NCI-H2107 treated with DMSO at 0.1 percent for 48 hours (cell line): Measurements from ENCODE around the gene MED26.
"Not testable (repeated sequence)": the region's sequence is repeated elsewhere in the genome, so short reads cannot be mapped to it uniquely, and the experiment has no call there.

Experiments
- DNase-seq: peaks from one replicate; lab custom pipeline; 2025; ENCODE audit not compliant: unreplicated experiment; lab: John Stamatoyannopoulos, UW

MED26 gene

DNA sequence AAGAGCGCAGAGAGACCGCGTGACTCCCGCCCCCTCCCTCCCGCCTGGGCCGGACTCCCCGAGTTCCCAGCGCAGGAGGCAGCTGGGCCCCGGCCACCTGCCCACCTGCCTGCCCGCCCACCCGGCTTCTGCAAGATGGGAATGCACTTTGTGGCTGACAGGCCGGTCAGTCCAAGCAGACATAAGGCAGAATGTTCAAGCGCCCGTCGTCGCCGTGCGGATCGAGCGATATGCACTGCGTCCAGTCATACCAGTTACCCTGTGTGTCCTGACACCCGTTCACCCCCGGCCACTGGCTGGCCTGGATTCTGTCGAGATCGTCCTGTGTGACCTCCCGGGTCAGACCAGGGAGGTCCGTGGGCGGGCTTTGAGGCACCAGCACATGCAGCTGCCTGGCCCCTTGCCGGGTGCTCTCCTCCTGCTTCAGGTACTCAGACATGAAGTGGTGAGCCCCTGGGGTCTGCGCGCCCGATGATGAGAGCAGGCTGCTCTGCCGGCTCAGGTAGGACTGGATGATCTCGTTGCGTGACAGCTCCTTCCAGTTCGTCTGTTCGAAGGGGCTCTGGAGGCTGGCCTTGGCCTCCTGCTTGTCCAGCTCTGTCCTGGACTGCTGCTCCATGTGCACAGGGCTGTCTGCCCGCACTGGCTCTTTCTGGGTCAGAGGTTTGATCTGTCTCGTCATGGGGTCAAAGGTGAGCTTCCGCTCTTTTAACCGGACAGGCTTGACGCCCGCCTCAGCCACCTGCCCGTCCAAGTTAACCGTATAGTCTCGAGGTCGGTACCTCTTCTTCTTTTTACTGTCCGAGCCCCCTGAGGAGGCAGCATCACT, 51.9 kb downstream of the MED26 start:
- DNase-seq, result no peak

DNA sequence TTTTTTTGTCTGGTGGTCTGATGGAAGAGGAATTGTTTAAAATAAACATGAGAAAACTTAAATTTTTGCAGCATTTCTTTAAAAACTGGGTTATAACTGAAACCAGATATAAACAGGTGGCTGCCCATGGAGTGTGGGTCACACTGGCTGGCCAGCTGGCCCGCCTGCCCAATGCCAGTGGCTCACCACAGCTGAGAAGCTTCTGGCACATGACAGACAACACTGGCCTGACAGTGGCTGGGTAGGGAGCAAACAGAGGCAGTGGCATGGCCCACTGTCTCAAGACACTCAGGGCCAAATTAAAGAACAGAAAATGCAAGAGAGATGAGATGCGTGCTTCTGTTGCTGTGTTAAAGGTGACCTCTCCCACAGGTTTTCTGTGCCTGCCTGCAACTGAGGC, 52.7 kb downstream of the MED26 start:
- DNase-seq, result no peak

DNA sequence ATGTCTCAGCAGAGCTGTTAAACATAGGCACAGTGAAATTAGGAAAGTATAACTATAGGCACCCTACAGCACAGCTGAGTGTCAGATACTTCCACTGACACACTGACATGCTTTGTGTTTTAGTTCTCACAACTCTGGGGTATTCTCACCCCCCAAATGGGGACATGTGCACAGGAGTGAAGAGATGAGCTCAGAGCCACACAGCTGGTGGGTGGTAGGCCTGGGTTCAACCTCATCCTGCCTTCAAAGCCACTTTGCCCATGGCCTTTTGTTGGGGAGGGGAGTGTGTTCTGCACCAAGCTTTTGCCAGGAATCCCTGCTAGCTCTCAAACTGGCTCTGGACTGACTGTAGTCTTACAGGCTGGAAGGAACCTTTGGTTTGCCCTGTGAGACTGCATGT, 54.1 kb downstream of the MED26 start:
- DNase-seq, result no peak

DNA sequence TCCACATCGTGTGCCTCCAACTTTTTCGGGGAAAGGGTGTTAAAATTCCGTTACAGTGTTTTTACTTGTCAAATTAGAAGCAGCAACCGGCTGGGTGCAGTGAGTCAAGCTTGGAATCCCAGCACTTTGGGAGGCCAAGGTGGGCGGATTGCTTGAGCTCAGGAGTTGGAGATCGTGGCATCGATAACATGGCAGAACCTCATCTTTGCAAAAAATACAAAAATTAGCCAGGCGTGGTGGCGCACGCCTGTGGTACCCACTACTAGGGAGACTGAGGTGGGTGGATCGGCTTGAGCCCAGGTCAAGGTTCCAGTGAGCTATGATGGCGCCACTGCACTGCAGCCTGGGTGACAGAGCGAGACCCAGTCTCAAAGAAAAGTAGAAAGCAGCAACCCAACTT, 54.7 kb downstream of the MED26 start:
- no peak for DNase-seq

DNA sequence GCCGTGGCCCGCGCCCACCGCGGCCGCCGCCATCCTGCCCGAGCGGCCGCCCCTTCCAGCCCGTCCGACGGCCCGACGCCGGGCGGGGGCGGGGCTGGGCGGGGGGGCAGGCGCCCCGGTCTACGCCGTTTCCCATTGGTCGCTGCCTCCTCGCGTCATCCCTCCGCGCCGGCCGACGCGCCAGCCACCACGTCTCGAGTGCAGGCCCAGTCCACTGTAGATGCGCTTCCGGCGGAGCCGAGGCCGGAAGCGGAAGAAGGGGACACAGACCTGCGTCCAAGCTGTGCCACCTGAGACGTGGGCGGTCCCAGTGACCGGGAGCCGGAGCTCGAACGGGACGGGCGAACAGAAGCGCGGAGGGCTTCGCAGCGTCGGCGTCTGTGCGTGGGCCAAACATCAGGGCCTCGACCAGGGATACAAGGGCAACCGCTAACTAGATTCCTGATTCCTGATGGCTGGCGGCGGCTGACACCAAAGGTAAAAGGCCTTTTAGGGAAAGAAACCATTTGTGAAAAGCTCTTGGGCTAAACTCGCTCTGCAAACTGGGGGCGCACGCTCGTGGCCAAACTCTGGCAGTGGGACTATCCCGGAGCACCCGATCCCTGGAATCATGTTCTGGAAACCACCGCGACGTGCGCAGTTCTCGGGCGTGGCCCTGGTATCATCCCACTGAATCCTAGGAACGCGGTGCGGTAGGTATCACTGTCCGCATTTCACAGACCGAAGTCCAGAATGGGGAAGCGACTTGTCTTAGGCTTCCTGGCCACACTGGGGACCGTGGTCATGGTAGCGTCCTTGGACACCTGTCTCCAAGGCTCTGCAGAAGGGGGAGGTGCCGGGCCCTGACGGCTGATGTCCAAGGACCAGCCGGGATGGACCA, 55.4 kb downstream of the MED26 start, which contains the start of gene SLC35E1:
TSS of gene SLC35E1 (minus strand) at position 84 of the 880 bp plus-strand sequence. CDS start at position 33, 51 bp downstream.
- DNase-seq, result peak; percentile 86

DNA sequence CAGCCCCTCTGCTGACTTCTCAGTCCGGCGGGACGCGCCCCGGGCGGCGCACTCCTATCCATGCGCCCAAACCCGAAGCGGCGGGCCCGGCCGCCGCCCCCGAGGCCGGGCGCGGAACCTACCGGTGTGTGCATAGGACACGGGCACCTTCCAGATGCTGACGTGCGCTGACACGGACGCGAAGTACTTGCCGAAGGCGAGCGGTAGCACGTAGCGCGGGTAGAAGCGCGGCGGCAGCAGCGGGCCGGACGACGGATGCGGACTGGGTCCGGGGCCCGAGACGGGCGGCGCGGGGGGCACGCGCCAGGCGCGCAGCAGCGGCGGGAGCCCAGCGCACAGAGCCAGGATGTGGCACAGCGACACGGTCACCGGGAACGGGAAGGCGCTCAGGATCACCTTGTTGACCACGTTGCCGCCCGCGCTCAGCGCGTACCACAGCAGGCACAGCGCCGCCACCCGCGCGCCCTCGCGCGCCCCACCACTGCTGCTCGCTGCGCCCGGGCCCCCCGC, 56.1 kb downstream of the MED26 start:
- no peak for DNase-seq

DNA sequence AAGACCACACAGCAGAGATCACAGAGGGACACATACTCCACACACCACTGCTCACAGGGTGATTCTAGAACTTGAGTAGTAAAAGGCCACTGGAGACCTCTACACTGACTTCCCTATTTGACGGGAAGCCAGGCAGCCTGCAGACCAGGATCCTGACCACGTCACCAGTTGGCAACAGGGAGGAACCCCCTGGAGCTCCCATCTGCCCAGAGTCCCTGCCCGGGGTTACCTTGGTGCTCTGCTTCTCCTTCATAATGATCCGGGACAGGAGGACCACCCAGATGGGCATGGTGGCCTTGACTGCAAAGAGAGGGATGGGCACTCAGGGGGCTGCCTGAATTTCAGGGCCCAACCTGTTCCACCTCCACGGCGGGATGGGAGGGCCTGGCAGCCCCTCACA, 56.7 kb downstream of the MED26 start:
- no peak for DNase-seq

DNA sequence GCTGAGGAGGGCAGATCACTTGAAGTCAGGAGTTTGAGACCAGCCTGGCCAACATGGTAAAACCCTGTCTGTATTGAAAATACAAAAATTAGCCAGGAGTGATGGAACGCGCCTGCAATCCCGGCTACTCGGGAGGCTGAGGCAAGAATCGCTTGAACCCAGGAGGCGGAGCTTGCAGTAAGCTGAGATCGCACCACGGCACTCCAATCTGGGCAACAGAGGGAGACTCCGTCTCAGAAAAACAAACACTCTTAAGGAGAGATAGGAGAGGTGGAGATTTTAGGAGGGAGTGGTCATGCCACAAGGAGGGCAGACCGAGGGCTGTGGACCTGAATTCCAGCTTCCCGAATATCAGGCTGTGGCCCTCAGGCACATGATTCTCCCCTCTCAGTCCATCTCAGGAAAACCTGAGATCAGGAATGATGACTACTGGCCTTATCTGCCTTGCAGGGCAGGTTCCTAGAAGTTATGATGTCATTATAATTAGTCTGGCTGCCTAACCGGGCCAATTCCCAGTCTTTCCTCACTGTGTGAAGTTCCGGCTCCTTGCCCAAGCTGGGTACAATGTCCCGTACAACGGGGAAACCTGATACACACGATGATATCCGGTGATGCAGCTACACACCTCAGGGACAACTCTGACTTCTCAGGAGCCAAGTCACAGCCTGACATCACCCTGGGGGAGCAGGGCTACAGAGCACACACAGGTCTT, 58.2 kb downstream of the MED26 start:
- DNase-seq, result no peak

DNA sequence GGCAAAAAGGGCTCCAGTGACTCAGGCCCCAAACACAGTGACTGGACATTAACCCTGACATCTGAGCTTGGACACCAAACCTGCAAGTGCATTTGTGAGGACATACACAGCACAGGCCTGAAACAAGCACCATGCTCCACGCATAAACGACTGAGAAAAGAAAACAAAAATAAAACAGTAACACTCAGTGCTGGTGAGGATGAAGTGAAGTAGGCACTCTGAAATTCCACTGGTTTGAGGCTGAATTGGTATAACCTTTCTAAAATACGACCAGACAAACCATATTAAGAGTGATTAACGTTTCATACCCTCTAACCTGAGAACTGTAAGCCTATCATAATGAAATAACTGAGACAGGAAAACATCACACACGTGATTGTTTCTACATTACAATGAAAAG, 61.3 kb downstream of the MED26 start:
- DNase-seq, result no peak

DNA sequence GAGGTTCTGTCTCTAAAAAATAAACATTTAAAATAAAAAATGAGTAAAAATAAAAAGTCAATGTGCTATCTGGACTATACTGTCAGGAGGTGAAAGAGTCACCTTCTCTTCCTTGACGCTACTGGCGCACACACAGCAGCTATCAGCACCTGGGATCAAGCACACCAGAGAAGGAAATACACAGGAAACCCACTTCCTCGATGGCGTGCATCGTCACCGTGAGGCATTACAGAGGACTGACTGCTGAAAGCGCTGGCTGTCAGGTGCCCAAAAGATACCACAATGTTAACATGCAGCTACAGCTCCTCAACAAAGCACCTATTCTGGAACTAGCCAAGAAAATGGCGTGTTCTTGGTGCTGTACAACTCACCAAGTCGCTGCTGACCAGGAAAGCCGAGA, 61.8 kb downstream of the MED26 start:
- DNase-seq, result no peak

DNA sequence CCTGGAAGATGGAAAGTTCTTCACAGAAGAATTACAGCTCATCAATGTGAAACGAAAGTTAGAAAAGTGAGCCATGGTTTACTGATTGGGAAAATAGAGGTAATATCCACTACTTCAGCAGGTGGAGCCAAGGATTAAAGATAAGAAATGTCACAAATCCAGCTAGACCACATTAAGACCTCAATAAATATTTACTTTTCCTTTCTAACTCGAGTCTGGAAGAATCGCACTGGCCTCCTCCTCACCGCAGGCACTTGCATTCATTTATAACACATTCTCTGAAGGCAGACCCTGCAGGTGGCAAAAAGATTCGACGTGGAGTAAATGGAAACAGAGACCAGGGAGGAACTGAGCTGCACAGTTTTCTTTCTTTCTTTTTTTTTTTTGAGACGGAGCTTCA, 63.2 kb downstream of the MED26 start:
- DNase-seq, result no peak

DNA sequence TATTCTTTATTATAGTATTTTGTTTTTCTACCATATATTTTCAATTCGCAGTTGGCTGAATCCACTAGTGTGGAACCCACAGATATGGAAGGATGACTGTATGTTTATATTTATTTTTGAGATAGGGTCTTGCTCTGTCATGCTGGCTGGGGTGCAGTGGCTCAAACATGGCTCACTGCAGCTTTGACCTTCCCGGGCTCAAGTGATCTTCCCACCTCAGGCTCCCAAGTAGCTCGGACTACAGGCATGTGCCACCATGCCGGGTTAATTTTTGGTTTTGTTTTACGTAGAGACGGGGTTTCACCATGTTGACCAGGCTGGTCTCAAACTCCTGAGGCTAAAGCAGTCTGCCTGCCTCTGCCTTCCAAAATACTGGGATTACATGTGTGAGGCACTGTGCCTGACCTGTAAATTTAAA, 65.4 kb downstream of the MED26 start:
- no peak for DNase-seq

DNA sequence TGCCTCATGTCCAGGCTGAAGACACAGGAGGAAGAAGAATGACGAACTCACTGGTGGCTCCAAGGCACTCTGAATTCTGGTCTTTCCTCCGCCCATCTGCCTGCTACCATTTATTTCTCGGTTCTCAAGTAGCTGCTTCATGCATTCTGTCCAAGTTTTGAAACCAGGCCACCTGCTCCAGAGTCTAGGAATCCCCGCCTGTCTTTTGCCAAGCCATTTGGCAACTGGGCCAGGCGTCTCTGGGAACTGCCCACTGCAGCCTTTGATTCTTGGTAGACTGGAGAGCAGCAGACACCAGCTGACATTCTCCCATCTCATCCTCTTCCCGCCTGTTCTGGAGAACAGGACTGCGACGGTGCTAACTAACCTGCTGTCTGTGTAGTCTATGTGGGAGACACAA, 66.6 kb downstream of the MED26 start:
- DNase-seq, result no peak

DNA sequence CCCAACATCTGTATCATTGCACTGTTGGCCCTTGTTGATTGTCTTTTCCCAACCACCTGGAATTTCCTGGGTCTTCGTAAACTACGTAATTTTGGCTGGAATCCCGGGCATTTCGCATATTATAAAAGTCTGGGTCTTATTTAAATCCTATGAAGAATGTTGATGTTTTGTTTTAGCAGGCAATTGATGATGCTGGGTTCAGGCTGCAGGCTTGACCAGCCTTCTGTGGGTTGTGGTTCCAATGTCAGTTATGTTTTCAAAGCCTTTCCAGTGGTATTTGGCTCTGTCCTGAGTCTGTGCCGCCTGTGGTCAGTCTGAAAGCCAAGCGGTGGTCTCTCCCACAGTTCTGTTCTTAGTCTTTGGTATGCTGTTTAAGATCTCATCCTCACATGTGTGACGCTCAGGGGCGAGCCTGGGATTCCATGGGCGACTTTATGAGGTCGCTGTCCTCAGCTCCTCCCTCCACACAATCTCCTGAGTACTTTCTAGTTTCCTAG, 68.2 kb downstream of the MED26 start:
- no peak for DNase-seq

DNA sequence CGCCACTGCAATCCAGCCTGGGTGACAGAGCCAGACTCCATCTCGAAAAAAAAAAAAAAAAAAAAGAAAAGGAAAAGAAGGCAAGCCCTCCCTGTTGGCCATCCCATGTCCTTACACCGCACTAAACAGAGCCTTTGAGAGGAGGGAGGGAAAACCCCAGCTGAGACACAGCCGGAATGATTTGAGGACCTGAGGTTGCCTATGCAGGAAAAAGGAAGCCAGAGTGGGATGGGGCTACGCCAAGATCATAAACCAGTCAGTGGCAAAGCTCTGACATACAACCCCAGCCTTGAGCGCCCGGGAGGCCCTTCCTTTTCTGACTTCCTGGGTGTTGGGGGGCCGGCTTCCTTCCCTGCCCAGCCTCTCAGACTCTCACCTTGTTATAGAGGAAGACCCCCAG, 73.2 kb downstream of the MED26 start:
- DNase-seq, result no peak

DNA sequence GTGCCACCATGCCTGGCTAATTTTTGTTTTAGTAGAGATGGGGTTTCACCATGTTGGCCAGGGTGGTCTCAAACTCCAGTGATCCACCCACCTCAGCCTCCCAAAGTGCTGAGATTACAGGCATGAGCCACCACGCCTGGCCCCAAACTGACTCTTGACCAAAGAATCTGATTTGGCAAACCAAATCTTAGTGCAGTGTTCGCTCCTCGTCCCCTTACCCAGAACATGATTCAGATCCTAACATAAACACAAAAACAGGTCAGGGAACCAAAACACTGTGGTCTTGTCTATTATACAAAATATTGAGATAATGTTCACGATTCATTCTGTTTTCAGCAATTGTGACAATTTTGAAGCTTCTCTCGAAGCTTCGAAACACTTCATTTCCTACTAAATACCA, 76.1 kb downstream of the MED26 start:
- DNase-seq, result not testable (repeated sequence)

DNA sequence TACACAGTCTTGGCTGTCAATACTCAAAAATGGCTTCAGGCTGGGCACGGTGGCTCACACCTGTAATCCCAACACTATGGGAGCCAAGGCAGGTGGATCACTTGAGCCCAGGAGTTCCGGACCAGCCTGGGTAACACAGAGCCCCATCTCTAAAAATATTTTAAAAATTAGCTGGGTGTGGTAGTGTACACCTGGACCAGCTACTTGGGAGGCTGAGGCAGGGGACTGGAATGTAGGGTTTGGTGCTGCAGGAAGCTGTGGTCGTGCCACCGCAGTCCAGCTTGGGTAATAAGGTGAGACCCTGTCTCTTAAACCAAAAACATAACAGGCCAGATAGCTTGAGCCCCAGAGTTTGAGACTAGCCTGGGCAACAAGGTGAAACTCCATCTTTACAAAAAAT, 79.0 kb downstream of the MED26 start:
- DNase-seq, result no peak

DNA sequence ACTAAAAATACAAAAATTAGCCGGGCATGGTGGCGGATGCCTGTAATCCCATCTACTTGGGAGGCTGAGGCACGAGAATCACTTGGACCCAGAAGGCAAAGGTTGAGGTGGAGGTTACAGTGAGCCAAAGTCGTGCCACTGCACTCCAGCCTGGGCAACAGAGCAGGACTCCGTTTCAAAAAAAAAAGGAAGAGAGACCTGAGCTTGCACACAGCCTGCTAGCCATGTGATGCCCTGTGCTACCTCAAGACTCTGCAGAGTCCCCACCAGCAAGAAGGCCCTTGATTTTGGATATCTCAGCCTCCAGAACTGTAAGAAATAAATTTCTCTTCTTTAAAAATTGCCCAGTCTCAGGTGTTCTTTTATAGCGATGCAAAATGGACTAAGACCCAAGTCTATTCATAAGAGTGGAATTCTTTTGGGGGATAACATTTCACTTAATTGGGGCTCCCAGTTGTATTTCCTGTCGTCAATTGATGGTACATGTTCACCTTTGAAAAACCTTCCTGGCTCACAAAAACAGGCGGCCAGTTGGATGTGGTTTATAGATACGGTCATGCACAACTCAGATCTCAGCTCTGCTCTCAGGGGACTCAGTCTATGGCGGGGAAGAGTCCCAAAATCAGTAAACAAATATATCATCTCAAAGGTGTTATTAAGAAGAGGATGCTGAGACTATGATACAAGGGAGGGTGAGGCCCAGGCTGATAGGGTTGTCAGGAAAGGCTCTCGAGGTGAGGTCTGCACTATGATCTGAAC, 83.4 kb downstream of the MED26 start:
- DNase-seq, result no peak

DNA sequence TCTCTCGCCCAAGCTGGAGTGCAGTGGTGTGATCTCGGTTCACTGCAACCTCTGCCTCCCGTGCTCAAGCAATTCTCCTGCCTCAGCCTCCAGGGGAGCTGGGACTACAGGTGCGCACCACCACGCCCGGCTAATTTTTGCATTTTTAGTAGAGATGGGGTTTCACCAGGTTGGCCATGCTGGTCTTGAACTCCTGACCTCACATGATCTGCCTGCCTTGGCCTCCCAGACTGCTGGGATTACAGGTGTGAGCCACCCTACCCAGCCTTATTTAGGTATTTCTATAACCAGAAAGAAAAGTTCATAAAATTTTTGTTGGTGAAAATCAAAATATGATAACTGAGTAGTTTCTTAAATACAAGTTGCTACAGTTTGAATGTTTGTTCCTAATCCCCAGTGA, 84.3 kb downstream of the MED26 start:
- not testable (repeated sequence) for DNase-seq

DNA sequence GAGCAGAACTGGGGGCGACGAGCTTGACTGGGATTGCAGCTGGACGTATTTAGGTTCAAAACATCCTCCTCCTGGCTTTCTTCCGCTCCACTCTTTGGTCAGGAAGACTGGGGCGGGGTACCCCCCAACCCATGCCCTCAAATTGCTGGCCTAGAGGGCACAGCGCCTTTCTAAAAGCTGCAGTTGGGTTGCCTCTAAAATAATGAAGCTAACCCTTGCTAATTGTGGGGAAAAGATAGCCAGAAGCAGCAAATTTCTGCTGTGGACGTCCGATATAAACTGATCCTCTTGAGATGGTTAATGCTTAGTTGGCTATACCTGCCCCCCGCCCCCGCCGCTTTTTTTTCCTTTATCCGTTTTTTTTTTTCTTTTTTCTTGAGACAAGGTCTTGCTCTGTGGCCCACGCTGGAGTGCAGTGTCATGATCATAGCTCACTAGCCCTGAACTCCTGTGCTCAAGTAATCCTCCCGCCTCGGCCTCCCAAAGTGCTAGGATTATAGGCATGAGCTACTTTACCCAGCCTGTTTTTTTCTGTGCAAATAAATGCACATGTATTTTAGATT, 85.0 kb downstream of the MED26 start:
- DNase-seq, result no peak
